Activated naive CD8-positive, alpha-beta T cell treated with anti-CD3 and anti-CD28 coated beads for 36 hours (primary cell): ENCODE results near the gene APEX1. TPM values are rescaled to one million over a fixed set of nuclear protein-coding genes. Genes with fewer than 3 reads are reported as not detected.

Experiments
- DNase-seq: peaks from one replicate; pipeline ENCODE4 v3.0.0; 2021
- H3K27ac Mint-ChIP-seq: one replicate; pipeline ENCODE4 v1.8.0; 2022; ENCODE audit warnings: mild to moderate bottlenecking, moderate library complexity, mixed read lengths
- H3K27me3 Mint-ChIP-seq: one replicate; pipeline ENCODE4 v1.8.0; 2022; ENCODE audit warnings: mild to moderate bottlenecking, mixed read lengths
- H3K36me3 Mint-ChIP-seq: one replicate; pipeline ENCODE4 v1.8.0; 2021; ENCODE audit warnings: mild to moderate bottlenecking, mixed read lengths
- H3K4me1 Mint-ChIP-seq: one replicate; pipeline ENCODE4 v1.8.0; 2021; ENCODE audit warnings: mixed read lengths
- H3K4me3 Mint-ChIP-seq: one replicate; pipeline ENCODE4 v1.8.0; 2022; ENCODE audit warnings: mild to moderate bottlenecking, moderate library complexity, mixed read lengths
- H3K9me3 Mint-ChIP-seq: one replicate; pipeline ENCODE4 v1.8.0; 2022; ENCODE audit warnings: mixed read lengths
- total RNA-seq, 2 experiments: library from RNA; stranded (reverse); gene quantifications; one replicate each; pipeline ENCODE4 v1.2.3, GENCODE V29; 2021

The APEX1 gene
- total RNA-seq, 2 experiments from 2014 or later = 253 to 277 TPM

- H3K27me3 Mint-ChIP-seq = peaks cover 5% of the 10 kb centered on the region
- no peaks in the 10 kb centered on the region for H3K9me3 Mint-ChIP-seq
- peaks cover 14% of the 10 kb centered on the region for H3K36me3 Mint-ChIP-seq
- no peak overlapping the region for H3K4me3 Mint-ChIP-seq
- no peak overlapping the region for H3K27ac Mint-ChIP-seq
- peaks cover 29% of the 10 kb centered on the region for H3K4me1 Mint-ChIP-seq
- DNase-seq = no peak
Observed at GRCh38 chr14:20456971-20457370, 1.9 kb downstream of the APEX1 start.

- DNase-seq = no peak
- Mint-ChIP-seq H3K27ac (peak overlapping the region; percentile 11), H3K4me1 (peaks cover 25% of the 10 kb centered on the region), H3K9me3 (no peaks in the 10 kb centered on the region), H3K36me3 (peaks cover 9% of the 10 kb centered on the region), H3K4me3 (no peak overlapping the region), H3K27me3 (peaks cover 5% of the 10 kb centered on the region)
Observed at GRCh38 chr14:20458031-20458789, 3.2 kb downstream of the APEX1 start.

- Mint-ChIP-seq H3K4me3 (peak overlapping the region; percentile 92), H3K36me3 (peaks cover 9% of the 10 kb centered on the region), H3K4me1 (peaks cover 25% of the 10 kb centered on the region), H3K9me3 (no peaks in the 10 kb centered on the region), H3K27me3 (peaks cover 5% of the 10 kb centered on the region), H3K27ac (peak overlapping the region; percentile 92)
- peak; percentile 50 for DNase-seq
Observed at GRCh38 chr14:20460458-20461224, 5.6 kb downstream of the APEX1 start.

GRCh38 chr14:20461225-20462141, 6.5 kb downstream of the APEX1 start, which contains the start of gene PIP4P1:
Gene PIP4P1 (minus strand): TSS chr14:20461434. CDS start chr14:20461325, 109 bp downstream.
- Mint-ChIP-seq H3K36me3 (peaks cover 9% of the 10 kb centered on the region), H3K9me3 (no peaks in the 10 kb centered on the region), H3K27me3 (peaks cover 5% of the 10 kb centered on the region), H3K4me1 (peaks cover 25% of the 10 kb centered on the region), H3K4me3 (peak within 1 kb of the TSS; percentile 92), H3K27ac (peak within 1 kb of the TSS; percentile 92)
- DNase-seq = peak; percentile 97

- H3K9me3 Mint-ChIP-seq = no peaks in the 10 kb centered on the region
- peaks cover 31% of the 10 kb centered on the region for H3K4me1 Mint-ChIP-seq
- peak overlapping the region; percentile 99 for H3K4me3 Mint-ChIP-seq
- H3K36me3 Mint-ChIP-seq = peaks cover 35% of the 10 kb centered on the region
- peaks cover 3% of the 10 kb centered on the region for H3K27me3 Mint-ChIP-seq
- peak overlapping the region; percentile 97 for H3K27ac Mint-ChIP-seq
- no peak for DNase-seq
Observed at GRCh38 chr14:20468764-20469241, 13.8 kb downstream of the APEX1 start.

- Mint-ChIP-seq H3K36me3 (peaks cover 41% of the 10 kb centered on the region), H3K4me1 (peaks cover 36% of the 10 kb centered on the region), H3K27ac (peak within 1 kb of the TSS; percentile 97), H3K27me3 (peaks cover 3% of the 10 kb centered on the region), H3K9me3 (no peaks in the 10 kb centered on the region), H3K4me3 (peak within 1 kb of the TSS; percentile 99)
- peak; percentile 90 for DNase-seq
Observed at GRCh38 chr14:20469242-20469889, 14.3 kb downstream of the APEX1 start, which contains the start of gene PNP. Gene PNP (plus strand): TSS chr14:20469406. CDS start chr14:20469525, 119 bp downstream.

- H3K27me3 Mint-ChIP-seq = peaks cover 3% of the 10 kb centered on the region
- DNase-seq = peak; percentile 55
- peak overlapping the region; percentile 99 for H3K4me3 Mint-ChIP-seq
- no peaks in the 10 kb centered on the region for H3K9me3 Mint-ChIP-seq
- H3K27ac Mint-ChIP-seq = peak overlapping the region; percentile 97
- peaks cover 48% of the 10 kb centered on the region for H3K36me3 Mint-ChIP-seq
- H3K4me1 Mint-ChIP-seq = peaks cover 42% of the 10 kb centered on the region
Observed at GRCh38 chr14:20469890-20470602, 15.0 kb downstream of the APEX1 start.

- peaks cover 47% of the 10 kb centered on the region for H3K4me1 Mint-ChIP-seq
Observed at GRCh38 chr14:20470603-20470901, 15.5 kb downstream of the APEX1 start.

GRCh38 chr14:20472536-20473169, 17.6 kb downstream of the APEX1 start:
- Mint-ChIP-seq H3K27ac (peak overlapping the region; percentile 42), H3K27me3 (peaks cover 3% of the 10 kb centered on the region), H3K4me1 (peaks cover 67% of the 10 kb centered on the region), H3K9me3 (no peaks in the 10 kb centered on the region), H3K4me3 (peak overlapping the region; percentile 69), H3K36me3 (peaks cover 71% of the 10 kb centered on the region)
- DNase-seq = no peak

More at GRCh38 chr14:20470603-20470901, 15.5 kb downstream of the APEX1 start:
- no peaks in the 10 kb centered on the region for H3K9me3 Mint-ChIP-seq
- DNase-seq = no peak
- peak overlapping the region; percentile 99 for H3K4me3 Mint-ChIP-seq
- H3K36me3 Mint-ChIP-seq = peaks cover 53% of the 10 kb centered on the region
- H3K27ac Mint-ChIP-seq = peak overlapping the region; percentile 97
- peaks cover 3% of the 10 kb centered on the region for H3K27me3 Mint-ChIP-seq

GRCh38 chr14:20476776-20477175, 21.8 kb downstream of the APEX1 start:
- Mint-ChIP-seq H3K36me3 (peaks cover 65% of the 10 kb centered on the region), H3K9me3 (no peaks in the 10 kb centered on the region), H3K4me3 (no peak overlapping the region), H3K27ac (peak overlapping the region; percentile 89), H3K4me1 (peaks cover 54% of the 10 kb centered on the region), H3K27me3 (no peaks in the 10 kb centered on the region)
- DNase-seq = no peak

GRCh38 chr14:20477211-20477876, 22.3 kb downstream of the APEX1 start:
- Mint-ChIP-seq H3K27me3 (no peaks in the 10 kb centered on the region), H3K4me1 (peaks cover 50% of the 10 kb centered on the region), H3K4me3 (peak overlapping the region; percentile 47), H3K9me3 (no peaks in the 10 kb centered on the region), H3K27ac (peak overlapping the region; percentile 89), H3K36me3 (peaks cover 59% of the 10 kb centered on the region)
- no peak for DNase-seq

- H3K4me3 Mint-ChIP-seq = no peak overlapping the region
- peaks cover 48% of the 10 kb centered on the region for H3K4me1 Mint-ChIP-seq
- DNase-seq = no peak
- no peaks in the 10 kb centered on the region for H3K9me3 Mint-ChIP-seq
- peaks cover 50% of the 10 kb centered on the region for H3K36me3 Mint-ChIP-seq
- no peak overlapping the region for H3K27ac Mint-ChIP-seq
- no peaks in the 10 kb centered on the region for H3K27me3 Mint-ChIP-seq
Observed at GRCh38 chr14:20478894-20479293, 23.9 kb downstream of the APEX1 start.

GRCh38 chr14:20482382-20482781, 27.4 kb downstream of the APEX1 start:
- no peak for DNase-seq
- H3K36me3 Mint-ChIP-seq = peaks cover 17% of the 10 kb centered on the region
- no peak overlapping the region for H3K27ac Mint-ChIP-seq
- no peak overlapping the region for H3K4me3 Mint-ChIP-seq
- no peaks in the 10 kb centered on the region for H3K9me3 Mint-ChIP-seq
- H3K27me3 Mint-ChIP-seq = no peaks in the 10 kb centered on the region
- H3K4me1 Mint-ChIP-seq = peaks cover 24% of the 10 kb centered on the region
